ENCODE data around the gene B4GALT1.
A peak's percentile ranks its signal among the peaks of the same experiment; 100 is the strongest.

The B4GALT1 gene

GRCh38 chr9:33082538-33083326 lies 84.4 kb downstream of the B4GALT1 start:
- H3K27me3 ChIP-seq (ENCODE audit: insufficient read depth, poor library complexity, severe bottlenecking), result no peaks in the 10 kb centered on the region
- no peak for DNase-seq (ENCODE audit: low spot score)
- no peak overlapping the region for H3K27ac ChIP-seq (ENCODE audit: poor library complexity, severe bottlenecking)
- H3K4me3 ChIP-seq (ENCODE audit: severe bottlenecking), result no peak overlapping the region
- no peaks in the 10 kb centered on the region for H3K9me3 ChIP-seq (ENCODE audit: severe bottlenecking)
- H3K4me1 ChIP-seq (ENCODE audit: insufficient read depth, poor library complexity, severe bottlenecking), result peaks cover 16% of the 10 kb centered on the region
- ATAC-seq (ENCODE audit: low read depth), result no peak
- no peaks in the 10 kb centered on the region for H3K36me3 ChIP-seq (ENCODE audit: low read depth)
- no peak for TF ChIP-seq CTCF (IDR thresholded peaks at IDR 0.05; ENCODE audit: poor library complexity, severe bottlenecking)

GRCh38 chr9:33082128-33082527 lies 85.0 kb downstream of the B4GALT1 start:
- Histone ChIP-seq H3K27me3 (ENCODE audit: insufficient read depth, poor library complexity, severe bottlenecking) (no peaks in the 10 kb centered on the region), H3K27ac (ENCODE audit: poor library complexity, severe bottlenecking) (no peak overlapping the region), H3K4me3 (ENCODE audit: severe bottlenecking) (no peak overlapping the region), H3K36me3 (ENCODE audit: low read depth) (no peaks in the 10 kb centered on the region), H3K4me1 (ENCODE audit: insufficient read depth, poor library complexity, severe bottlenecking) (peaks cover 16% of the 10 kb centered on the region), H3K9me3 (ENCODE audit: severe bottlenecking) (no peaks in the 10 kb centered on the region)
- TF ChIP-seq CTCF (IDR thresholded peaks at IDR 0.05; ENCODE audit: poor library complexity, severe bottlenecking), result no peak
- no peak for ATAC-seq (ENCODE audit: low read depth)
- no peak for DNase-seq (ENCODE audit: low spot score)

DNA sequence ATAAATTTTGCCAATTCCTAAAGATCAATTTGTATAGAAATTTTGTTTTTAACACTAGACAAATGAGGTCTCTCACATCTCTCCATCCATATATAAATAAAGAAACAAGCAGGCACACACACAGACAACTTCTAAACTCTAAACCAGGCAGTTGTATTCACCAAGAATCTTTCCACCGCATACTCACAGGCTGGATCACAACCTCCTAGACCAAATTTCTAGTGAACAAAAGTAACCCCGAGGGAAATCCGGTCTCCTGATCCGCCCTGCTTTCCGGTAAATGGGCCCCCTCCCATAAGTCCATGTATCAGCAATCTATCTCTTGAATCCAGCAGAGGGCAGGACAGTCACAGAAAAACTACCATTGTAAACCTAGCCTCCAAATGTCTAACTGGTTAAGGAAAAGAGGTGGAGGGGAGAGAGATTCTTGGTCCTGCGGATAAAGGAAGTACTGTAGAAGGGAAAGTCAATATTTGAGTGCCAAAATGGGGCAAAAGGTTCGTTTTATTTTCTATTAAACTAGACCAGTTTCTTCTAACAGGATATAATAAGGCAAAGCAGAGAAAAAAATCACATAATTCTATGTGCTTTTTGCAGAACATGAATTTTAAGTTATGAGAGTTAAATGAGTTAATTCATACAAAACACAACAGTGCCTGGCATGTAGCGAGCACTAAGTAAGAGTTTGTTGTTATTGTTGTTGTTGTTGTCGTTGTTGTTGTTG lies 85.8 kb downstream of the B4GALT1 start:
- ATAC-seq (ENCODE audit: low read depth), result peak; percentile 79
- DNase-seq (ENCODE audit: low spot score), result no peak

DNA sequence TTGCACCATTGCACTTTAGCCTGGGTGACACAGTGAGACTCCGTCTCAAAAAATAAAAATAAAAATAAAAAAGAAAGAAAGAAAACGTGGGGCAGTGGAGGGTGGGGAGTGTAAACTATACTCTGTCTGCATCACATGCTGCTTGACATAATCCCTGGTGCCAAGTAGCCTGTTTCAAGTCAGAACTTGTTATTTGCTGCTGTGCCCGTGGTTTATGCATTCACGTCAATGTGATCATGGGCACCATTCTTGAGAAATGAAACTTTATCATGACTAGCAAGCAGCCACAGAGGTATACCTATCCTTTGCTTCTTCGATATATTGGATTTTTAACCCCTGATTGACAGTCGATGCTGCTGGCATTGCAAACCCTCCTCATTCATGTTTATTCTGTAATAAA lies 86.6 kb downstream of the B4GALT1 start:
- no peaks in the 10 kb centered on the region for H3K27me3 ChIP-seq (ENCODE audit: insufficient read depth, poor library complexity, severe bottlenecking)
- H3K36me3 ChIP-seq (ENCODE audit: low read depth), result no peaks in the 10 kb centered on the region; the same call in none of the 2 replicates
- peaks cover 20% of the 10 kb centered on the region for H3K4me1 ChIP-seq (ENCODE audit: insufficient read depth, poor library complexity, severe bottlenecking)
- DNase-seq (ENCODE audit: low spot score) (no peak), ATAC-seq (ENCODE audit: low read depth) (peak; percentile 46)
- H3K27ac ChIP-seq (ENCODE audit: poor library complexity, severe bottlenecking), result peak overlapping the region; percentile 83
- TF ChIP-seq CTCF (IDR thresholded peaks at IDR 0.05; ENCODE audit: poor library complexity, severe bottlenecking), result no peak
- H3K9me3 ChIP-seq (ENCODE audit: severe bottlenecking), result no peaks in the 10 kb centered on the region
- H3K4me3 ChIP-seq (ENCODE audit: severe bottlenecking), result peak overlapping the region; percentile 23

More for the DNA sequence above, 85.8 kb downstream of the B4GALT1 start:
- peak overlapping the region; percentile 23 for H3K4me3 ChIP-seq (ENCODE audit: severe bottlenecking)
- TF ChIP-seq CTCF (IDR thresholded peaks at IDR 0.05; ENCODE audit: poor library complexity, severe bottlenecking), result peak; percentile 90
- no peaks in the 10 kb centered on the region for H3K27me3 ChIP-seq (ENCODE audit: insufficient read depth, poor library complexity, severe bottlenecking)
- no peaks in the 10 kb centered on the region for H3K9me3 ChIP-seq (ENCODE audit: severe bottlenecking)
- H3K36me3 ChIP-seq (ENCODE audit: low read depth), result no peaks in the 10 kb centered on the region
- peak overlapping the region; percentile 83 for H3K27ac ChIP-seq (ENCODE audit: poor library complexity, severe bottlenecking)
- peaks cover 16% of the 10 kb centered on the region for H3K4me1 ChIP-seq (ENCODE audit: insufficient read depth, poor library complexity, severe bottlenecking)

Data from RWPE2 (cell line).